ENCODE results near the gene BAZ1A. TPM values are rescaled to one million over a fixed set of nuclear protein-coding genes. Genes with fewer than 3 reads are reported as not detected.
"Not testable (repeated sequence)": the region's sequence is repeated elsewhere in the genome, so short reads cannot be mapped to it uniquely, and the experiment has no call there.

Gene BAZ1A
- total RNA-seq, 2 donors from 2014 or later, result 17.3 to 31.6 TPM

DNA sequence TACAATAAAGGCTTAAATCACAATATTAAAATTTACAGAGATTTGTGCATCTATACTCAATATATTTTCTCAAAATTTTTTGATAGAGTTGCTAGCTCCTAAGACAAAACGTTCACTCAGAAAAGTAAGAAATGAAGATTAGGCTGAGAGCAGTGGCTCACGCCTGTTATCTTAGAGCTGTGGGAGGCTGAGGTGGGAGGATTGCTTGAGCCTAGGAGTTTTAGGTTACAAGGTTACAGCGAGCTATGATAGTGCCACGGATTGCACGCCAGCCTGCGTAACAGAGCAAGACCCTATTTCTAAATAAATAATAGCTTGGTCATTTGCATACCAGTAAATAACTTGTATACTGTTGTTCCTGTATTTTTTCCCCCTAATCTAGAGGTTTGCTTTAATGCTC lies 125.8 kb downstream of the BAZ1A start:
- intact Hi-C loops (cut with DNase I), result no loop called here
- DNase-seq (ENCODE audit: low spot score), result no peak

DNA sequence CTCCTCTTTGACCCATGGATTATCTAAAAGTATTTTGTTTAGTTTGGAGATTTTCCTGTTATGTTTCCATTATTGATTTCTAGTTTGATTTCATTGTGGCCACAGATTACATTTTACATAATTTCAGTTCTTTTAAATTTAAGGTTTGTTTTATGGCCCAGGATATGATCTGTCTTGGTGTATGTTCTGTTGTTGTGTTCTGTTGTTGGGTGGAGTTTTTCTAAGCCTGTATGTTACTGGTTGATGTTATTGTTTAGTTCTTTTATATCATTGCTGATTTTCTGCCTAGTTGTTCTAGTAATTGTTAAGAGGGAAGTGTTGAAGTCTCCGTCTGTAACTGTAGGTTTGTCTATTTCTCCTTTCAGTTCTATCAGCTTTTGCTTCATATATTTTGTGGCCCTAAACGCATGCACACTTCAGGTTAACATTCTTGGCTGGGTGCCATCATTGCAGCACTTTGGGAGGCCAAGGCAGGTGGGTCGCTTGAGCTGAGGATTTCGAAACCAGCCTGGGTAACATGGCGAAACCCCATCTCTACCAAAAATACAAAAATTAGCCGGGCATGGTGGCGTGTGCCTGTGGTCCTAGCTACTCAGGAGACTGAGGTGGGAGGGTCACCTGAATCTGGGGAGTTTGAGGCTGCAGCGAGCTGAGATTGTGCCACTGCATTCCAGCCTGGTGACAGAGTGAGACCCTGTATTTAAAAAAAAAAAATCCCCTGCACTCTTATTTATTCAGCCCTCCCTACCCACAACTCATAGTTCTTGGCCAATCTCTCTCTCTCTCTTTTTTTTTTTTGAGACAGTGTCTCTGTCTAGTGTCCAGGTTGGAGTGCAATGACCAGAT lies 132.7 kb downstream of the BAZ1A start:
- DNase-seq (ENCODE audit: low spot score), result no peak
- intact Hi-C loops (cut with DNase I), result no loop called here

DNA sequence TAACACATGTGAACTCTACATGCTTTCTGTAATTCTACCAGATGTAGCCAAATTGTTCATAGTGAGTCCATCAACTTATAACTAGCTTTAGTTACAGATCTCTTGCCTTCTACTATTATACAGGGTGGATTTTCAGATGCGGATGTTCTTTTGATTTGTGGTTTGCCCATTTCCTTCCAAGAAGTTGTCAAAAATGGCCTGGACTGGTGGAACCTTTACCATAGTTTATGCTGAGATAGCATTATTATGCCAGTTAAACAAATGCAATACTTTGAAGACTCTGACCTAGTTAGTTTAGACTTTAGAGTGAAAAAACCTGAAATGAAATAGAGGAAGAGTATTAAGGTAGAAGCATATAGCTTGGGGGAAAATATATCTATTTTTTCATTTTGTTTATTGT lies 133.3 kb downstream of the BAZ1A start:
- DNase-seq (ENCODE audit: low spot score), result no peak
- intact Hi-C loops (cut with DNase I), result no loop called here

DNA sequence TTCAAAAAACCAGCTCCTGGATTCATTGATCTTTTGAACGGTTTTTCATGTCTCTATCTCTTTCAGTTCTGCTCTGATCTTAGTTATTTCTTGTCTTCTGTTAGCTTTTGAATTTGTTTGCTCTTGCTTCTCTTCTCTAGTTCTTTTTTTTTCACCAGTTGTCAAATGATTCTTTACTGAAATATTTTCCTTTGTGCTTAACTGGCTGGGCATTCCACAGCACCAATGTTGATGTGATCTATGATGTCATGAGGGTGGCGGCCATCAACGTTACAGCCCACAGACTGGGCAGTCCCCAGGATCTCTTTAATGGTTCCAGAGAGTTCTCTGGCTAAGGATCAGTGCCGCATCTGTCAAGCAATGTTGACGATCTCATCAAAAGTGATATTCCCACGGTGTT lies 135.0 kb downstream of the BAZ1A start:
- intact Hi-C loops (cut with DNase I), result not testable (repeated sequence)

DNA sequence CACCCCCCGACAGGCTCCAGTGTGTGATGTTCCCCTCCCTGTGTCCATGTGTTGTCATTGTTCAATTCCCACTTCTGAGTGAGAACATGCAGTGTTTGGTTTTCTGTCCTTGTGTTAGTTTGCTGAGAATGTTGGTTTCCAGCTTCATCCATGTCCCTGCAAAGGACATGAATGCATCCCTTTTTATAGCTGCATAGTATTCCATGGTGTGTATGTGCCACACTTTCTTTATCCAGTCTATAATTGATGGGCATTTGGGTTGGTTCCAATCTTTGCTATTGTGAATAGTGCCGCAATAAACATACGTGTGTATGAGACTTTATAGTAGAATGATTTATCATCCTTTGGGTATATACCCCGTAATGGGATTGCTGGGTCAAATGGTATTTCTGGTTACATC lies 138.1 kb downstream of the BAZ1A start:
- intact Hi-C loops (cut with DNase I); DNase-seq (ENCODE audit: low spot score): not testable (repeated sequence)

More for the DNA sequence above, 135.0 kb downstream of the BAZ1A start:
- not testable (repeated sequence) for DNase-seq (ENCODE audit: low spot score)

DNA sequence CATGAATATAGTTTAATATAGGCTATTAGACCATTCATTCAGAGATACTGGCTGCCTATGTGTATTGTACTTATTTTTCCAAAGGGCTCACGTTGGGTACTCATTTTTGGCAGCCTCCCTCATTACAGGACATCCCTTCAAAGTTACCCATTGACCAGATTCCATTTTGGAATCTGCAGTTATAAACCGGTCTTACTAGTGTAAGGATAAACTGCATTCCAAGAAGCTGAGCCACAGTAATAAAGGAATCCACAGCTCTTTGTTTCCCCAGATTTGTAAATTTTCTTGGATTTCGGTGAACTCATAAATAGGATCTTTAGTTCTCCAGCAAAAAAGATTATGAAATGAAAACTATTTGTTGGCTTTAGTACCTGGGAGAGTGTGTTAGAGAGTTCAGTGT lies 141.9 kb downstream of the BAZ1A start:
- no peak for DNase-seq (ENCODE audit: low spot score)
- intact Hi-C loops (cut with DNase I), result no loop called here

DNA sequence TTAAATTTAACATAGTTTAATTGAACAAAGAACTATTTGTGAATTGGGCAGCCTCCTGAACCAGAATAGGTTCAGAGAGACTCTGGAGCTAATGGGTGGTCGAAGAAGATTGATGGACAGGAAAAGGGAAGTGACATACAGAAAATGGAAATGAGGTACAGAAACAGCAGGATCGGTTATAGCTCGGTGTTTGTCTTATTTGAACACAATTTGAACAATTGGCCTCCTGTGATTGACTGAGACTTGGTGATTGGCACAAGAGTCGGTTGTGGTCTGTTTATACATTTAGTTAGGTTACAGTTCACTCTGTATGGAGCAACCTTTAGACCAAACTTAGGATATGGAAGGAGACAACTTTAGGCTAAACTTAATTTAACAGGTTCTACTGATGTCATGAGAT lies 142.4 kb downstream of the BAZ1A start:
- intact Hi-C loops (cut with DNase I), result no loop called here
- DNase-seq (ENCODE audit: low spot score), result no peak

DNA sequence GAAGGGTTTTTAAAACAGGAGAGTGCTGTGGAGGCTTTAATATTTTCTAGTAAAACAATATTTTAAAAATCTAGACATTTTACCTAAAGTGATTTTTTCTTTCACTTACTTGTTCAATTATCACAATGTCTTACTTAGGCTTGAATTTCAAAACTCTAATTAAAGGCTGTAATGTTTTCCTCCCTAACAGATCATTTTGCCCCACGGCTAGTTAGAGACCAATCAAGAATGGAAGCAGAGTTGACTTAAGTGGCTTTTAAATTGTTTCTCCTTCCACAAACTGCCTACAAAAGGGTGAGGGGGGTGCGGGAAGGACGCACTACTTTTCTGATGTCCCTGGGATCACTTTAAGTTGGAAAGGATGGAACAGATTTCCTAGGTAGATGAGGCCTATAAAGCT lies 151.3 kb downstream of the BAZ1A start:
- intact Hi-C loops (cut with DNase I), result loop anchor here in 1 of 2 donors (5.0 kb wide), 1 partner anchor 52 kb away; no protein-coding TSS in a partner anchor
- no peak for DNase-seq (ENCODE audit: low spot score)

DNA sequence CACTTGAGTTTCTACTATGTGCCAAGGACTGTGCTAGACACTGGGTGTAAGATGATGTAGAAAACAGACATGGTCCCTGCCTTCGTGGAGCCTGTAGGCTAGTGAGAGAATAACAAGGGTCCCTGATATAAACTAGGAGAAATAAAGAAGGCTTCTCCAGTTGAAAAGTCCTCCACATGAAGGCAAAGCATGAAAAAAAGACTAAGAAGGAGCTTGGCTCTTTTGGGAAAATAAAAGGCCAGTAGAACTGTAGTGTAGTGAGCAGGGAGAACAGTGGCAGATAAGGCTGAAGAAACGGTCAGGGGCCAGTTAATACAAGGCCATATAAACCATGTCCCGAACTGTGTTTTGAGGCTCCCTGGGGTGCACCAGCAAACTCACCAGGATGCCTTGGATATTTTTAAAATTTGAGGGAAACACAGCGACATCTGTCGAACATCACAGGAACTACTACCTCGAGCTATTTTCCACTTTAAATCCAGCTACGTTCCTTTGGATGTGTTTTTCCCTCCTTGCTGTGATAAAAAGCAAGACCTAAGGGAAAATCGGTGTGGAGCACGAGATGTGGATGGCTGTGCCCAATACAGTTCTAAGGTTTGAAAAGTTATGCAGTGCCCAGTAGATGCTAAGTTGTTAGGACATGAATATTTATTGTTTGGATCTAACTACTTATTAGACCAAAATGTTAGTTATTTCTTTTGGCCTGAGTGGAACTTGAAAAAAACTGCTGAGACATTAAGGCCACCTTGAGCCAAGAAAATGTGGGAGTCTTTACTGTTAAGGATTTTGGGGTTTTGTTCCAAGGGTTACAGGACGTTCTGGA lies 152.2 kb downstream of the BAZ1A start:
- intact Hi-C loops (cut with DNase I), result loop anchor here in 1 of 2 donors (5.0 kb wide), 1 partner anchor 51 kb away; no protein-coding TSS in a partner anchor
- DNase-seq (ENCODE audit: low spot score), result no peak

DNA sequence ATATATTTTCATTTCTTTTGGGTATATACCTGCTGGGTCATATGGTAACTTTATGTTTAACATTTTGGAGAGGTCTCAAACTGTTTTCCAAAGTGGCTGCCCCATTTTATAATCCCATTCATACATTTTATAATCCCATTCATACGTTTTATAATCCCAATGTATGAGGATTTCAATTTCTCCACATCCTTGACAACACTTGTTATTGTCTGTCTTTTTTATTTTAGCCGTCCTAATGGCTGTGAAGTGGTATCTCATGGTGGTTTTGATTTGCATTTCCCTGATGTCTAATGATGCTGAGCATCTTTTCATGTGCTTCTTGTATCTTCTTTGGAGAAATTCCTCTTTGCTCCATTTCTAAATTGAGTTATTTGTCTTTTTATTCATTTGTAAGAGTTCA lies 154.0 kb downstream of the BAZ1A start:
- intact Hi-C loops (cut with DNase I), result loop anchor here (1.0 to 5.0 kb wide), 2 partner anchors 49 kb away; no protein-coding TSS in a partner anchor

DNA sequence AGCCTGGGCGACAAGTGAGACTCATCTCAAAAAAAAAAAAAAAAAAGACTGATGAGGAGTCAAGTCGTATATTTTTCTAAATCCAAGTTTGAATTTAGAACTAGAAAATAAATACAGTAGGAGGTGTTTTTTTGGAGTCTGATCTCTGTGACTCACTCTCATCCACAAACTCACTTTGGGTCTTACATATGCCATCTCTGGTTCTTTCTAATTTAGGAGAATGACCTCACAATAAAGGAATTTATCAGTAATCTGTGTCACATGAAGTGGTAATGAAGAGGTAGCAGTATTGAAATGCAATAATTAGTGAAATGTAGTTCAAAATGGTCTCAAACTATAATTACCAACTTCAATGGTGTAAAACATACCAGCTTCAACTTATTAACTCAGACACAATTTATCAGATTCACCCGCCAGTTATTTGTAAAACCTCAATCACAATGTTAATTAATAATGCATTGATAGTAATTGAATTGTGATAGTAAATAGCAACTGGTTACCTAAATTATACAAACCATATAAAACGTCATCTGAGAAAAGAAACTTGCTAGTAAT lies 156.3 kb downstream of the BAZ1A start:
- intact Hi-C loops (cut with DNase I), result no loop called here

More for the DNA sequence above, 154.0 kb downstream of the BAZ1A start:
- no peak for DNase-seq (ENCODE audit: low spot score)

DNA sequence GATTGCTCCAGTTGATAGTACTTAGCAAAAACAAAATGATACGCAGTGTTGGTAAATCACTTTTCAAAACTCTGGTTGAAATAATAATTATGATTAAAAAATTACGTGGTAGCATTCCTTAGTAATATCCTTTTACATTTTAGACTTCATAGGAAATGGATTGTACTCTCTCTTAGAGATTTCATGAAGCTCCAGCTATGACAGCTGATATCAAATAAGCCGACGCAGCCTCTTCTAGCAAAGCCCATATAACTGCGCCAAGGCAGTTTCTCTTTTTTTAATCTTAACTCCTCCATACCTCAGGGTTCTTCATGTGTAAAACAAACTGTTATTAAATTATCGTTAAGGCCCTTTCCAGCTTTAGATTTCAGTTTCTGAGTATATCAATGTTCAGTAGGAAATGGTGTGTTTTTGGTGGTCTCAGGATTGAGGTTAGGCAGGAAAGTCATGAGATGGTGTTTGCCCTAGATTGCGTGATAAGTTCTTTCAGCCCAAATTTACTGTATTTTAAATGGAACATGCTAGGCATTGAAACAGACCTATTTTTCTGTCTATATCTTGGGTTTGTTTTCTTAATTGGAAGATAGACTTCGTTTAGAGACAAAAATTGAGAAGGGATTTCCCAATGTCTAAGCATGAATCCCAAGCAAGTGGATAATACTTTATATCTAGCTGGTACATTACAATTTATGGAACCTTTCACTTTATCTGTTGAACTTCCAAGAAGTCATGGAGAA lies 159.9 kb downstream of the BAZ1A start:
- DNase-seq (ENCODE audit: low spot score), result no peak
- intact Hi-C loops (cut with DNase I), result no loop called here

More for the DNA sequence above, 156.3 kb downstream of the BAZ1A start:
- no peak for DNase-seq (ENCODE audit: low spot score)

DNA sequence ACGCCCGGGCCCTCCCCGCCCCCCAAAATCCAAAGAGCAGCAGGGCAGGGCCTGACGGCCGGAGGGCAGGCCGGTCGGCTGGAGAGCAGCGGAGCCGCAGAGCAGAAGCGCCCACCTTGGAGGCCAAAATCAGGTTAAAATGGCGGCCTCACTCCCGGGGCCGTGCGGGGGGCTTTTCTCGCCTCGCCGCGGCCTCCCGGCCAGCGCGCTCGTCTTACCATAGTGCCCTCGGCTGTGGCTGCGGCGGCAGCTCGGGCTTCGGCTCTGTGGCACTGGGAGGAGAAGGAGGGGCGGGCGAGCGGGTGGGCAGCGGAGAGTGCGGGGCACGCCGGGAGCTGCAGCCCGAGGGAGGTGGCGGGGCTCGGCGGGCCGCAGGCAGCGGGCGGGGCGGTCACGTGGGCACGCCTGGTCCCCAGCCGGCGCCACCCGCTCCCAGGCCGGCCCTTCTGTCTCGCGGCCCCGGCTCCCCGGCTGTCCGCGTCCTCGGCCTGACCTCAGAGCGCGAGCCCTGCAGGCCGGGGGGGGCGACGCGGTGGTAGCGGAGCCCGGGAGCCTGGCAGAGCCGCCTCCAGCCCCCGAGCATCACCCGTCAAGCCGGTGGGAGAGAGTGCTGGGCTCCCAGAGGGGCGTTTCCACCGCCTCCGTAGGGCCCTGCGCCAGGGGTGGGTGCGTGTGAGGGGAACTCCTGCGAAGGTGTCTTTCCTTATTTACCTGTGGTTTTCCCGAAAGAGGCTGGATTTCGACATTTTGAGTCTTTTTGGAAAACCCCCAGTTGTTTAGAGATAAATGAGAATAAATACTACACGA lies 160.6 kb downstream of the BAZ1A start, which contains the start of gene CFL2:
TSS of gene CFL2 (minus strand) at position 274 of the 807 bp plus-strand sequence. CDS start at position 221, 53 bp downstream.
- intact Hi-C loops (cut with DNase I), result no loop called here
- peak; percentile 93 for DNase-seq (ENCODE audit: low spot score)

DNA sequence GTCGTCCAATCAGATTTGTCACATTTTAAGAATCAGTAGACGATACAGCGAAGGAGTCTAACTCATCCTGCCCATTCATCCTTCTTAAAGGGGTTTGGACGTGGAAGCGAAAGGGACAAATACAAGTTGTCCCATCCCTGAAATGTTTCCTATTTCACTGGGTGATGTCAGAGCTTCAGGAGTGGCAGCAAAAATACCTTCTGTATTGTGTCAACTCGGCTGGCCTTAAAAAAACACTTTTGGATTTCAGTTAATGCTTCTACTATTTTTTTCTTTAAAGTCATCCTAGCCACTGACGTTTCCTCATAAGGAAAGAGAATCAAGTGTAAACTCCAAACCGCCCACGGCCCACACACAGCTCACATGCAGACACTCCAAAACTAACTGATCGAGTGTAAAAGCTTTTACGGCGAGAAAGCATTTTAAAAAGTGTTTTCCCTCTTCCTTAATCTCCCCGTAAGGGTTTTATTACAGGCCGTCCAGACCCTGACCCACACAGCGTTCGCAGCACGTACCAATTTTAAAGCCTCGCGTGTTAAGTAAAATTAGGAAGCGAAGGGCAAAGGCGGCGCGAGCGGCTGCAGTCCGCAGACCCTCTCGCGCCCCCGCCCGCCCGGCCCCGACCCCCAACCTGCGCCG lies 161.4 kb downstream of the BAZ1A start:
- intact Hi-C loops (cut with DNase I), result no loop called here
- no peak for DNase-seq (ENCODE audit: low spot score)

DNA sequence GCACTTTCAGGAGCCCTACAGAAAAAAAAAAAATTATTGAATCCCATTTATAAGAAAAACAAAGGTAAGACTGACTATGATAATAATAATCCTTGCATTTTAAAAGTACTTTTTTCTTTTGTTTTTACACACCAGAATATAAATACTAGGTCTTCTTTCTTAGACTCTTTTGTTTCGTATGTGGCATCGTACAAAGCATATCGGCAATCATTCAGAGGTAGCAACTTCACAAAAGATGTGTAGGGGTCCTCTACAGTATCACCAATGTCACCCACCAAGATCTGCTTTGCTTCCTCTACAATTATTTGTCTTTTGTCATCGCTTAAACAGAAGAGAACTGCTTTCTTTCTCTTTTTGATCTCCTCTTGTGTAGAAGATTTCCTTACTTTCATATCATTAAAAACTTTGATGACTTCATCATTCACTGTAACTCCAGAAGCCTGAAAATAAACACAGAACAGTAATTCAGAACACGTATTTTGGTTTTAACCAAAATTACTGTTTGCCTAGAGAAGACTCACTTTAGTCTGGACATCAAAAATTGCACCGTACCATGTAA lies 162.0 kb downstream of the BAZ1A start:
- intact Hi-C loops (cut with DNase I), result no loop called here
- no peak for DNase-seq (ENCODE audit: low spot score)

DNA sequence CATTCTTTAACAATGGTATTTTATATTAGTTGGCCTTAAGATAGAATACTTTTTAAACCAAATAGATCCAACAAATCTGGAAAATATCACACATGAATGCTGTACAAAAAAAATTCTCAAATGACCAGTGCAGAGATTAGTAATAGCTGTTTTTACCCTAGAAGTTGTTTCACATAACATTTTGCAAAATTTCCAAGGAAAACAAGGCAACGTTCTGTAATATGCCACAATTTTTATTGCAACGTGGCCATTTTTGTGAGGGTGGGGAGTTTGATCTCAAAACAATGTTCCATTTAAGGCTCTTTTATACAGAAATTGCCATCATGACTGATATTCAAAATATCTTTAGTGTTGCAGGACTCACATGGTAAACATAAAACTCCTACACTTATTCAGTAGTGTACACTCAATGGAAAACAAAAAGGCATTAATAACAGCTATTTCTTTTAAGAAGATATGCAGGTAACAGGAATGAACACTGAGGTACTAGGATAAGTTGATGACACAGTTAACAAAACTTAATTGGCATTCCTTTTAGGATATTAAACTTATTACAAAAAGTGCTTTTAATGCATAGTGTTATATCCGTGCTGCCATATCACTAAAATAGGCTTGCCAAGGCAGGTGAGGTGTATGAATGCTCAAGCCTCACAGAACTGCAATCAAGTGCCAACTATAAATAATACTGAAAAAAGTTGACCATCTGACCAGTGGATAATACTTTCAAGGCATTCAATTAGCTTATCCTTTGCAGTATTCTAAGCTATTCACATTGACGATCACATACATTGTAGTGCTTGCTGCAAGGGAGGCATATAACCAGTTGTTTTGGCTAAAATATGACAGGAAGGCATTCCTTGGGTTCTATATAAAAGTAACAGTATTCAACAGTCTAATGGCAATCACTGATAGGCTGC lies 163.1 kb downstream of the BAZ1A start:
- no peak for DNase-seq (ENCODE audit: low spot score)
- intact Hi-C loops (cut with DNase I), result no loop called here
